Measurements from ENCODE around the gene ATP9A. TPM values are rescaled to one million over a fixed set of nuclear protein-coding genes. Genes with fewer than 3 reads are reported as not detected.

The ATP9A gene
- total RNA-seq, 1 experiment from 2014 or later = 0.20 TPM

- no peaks in the 10 kb centered on the region for H3K36me3 ChIP-seq
Measured at GRCh38 chr20:51636123-51636522, 132.1 kb downstream of the ATP9A start.

DNA sequence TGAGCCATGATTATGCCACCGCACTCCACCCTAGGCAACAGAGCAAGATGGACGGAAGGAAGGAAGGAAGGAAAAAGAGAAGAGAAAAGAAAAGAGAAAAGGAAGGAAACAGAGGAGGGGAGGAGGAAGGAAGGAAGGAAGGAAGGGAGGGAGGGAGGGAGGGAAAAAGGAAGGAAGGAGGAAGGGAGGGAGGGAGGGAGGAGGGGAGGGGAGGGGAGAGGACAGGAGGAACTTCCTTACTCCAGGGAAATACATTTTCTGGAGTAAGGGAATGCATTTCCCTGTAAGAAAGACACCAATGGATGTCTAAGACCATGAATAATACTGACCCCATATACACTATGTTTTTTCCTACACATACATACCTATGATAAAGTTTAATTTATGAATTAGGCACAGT lies 132.5 kb downstream of the ATP9A start:
- Histone ChIP-seq H3K4me3 (no peak overlapping the region), H3K4me1 (peaks cover 12% of the 10 kb centered on the region), H3K36me3 (no peaks in the 10 kb centered on the region), H3K9me3 (replicated peaks) (no peaks in the 10 kb centered on the region), H3K27me3 (peaks cover 3% of the 10 kb centered on the region), H3K27ac (no peak overlapping the region)
- DNase-seq = no peak

More at GRCh38 chr20:51636123-51636522, 132.1 kb downstream of the ATP9A start:
- Histone ChIP-seq H3K27ac (no peak overlapping the region), H3K27me3 (peaks cover 2% of the 10 kb centered on the region), H3K4me1 (peaks cover 9% of the 10 kb centered on the region), H3K4me3 (no peak overlapping the region), H3K9me3 (replicated peaks) (no peaks in the 10 kb centered on the region)
- DNase-seq = no peak

- Histone ChIP-seq H3K27ac (no peak overlapping the region), H3K9me3 (replicated peaks) (no peaks in the 10 kb centered on the region), H3K27me3 (peaks cover 6% of the 10 kb centered on the region), H3K36me3 (no peaks in the 10 kb centered on the region), H3K4me3 (no peak overlapping the region), H3K4me1 (peaks cover 12% of the 10 kb centered on the region)
- no peak for DNase-seq
Measured at GRCh38 chr20:51634877-51635276, 133.3 kb downstream of the ATP9A start.

DNA sequence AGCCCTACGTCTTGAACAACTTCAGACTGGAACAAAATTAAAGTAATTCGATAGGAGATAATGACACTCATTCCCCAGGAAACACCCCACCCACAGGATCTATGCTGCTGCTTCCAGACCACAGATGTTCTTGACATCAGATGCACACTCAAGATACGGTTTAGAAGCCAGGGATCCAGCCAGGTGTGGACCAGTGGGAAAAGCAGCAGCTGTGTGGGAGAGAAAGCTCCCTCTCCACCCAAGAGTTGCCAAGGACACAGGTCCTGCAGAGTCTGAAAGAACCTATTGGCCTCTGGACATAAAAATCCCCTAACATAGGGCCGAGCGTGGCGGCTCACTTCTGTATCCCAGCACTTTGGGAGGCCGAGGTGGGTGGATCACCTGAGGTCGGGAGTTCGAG lies 133.9 kb downstream of the ATP9A start:
- no peak overlapping the region for H3K27ac ChIP-seq
- H3K4me3 ChIP-seq = no peak overlapping the region
- H3K27me3 ChIP-seq = peaks cover 6% of the 10 kb centered on the region
- no peaks in the 10 kb centered on the region for H3K36me3 ChIP-seq
- H3K4me1 ChIP-seq = peaks cover 12% of the 10 kb centered on the region
- H3K9me3 ChIP-seq (replicated peaks) = no peaks in the 10 kb centered on the region
- no peak for DNase-seq

DNA sequence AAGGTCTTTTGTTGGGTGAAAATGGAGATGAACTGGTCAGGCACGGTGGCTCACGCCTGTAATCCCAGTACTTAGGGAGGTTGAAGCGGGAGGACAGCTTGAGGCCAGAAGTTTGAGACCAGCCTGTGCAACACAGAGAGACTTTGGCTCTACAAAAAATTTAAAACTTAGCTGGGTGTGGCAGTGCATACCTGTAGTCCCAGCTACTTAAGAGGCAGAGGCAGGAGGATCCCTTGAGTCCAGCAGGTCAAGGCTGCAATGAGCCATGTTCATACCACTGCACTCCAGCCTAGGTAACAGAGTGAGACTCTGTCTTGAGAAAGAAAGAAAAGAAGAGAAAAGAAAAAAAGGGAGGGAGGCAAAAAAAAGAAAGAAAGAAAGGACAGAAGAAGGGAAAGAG lies 134.8 kb downstream of the ATP9A start:
- Histone ChIP-seq H3K27me3 (peaks cover 6% of the 10 kb centered on the region), H3K9me3 (replicated peaks) (no peaks in the 10 kb centered on the region), H3K4me1 (peaks cover 12% of the 10 kb centered on the region), H3K36me3 (no peaks in the 10 kb centered on the region), H3K27ac (no peak overlapping the region), H3K4me3 (no peak overlapping the region)
- no peak for DNase-seq

GRCh38 chr20:51631953-51632352 lies 136.2 kb downstream of the ATP9A start:
- Histone ChIP-seq H3K4me1 (peaks cover 12% of the 10 kb centered on the region), H3K36me3 (no peaks in the 10 kb centered on the region), H3K27ac (no peak overlapping the region), H3K9me3 (replicated peaks) (no peaks in the 10 kb centered on the region), H3K4me3 (no peak overlapping the region), H3K27me3 (peaks cover 6% of the 10 kb centered on the region)
- DNase-seq = no peak

- H3K27ac ChIP-seq = no peak overlapping the region
- H3K9me3 ChIP-seq (replicated peaks) = no peaks in the 10 kb centered on the region
- DNase-seq = peak; percentile 48 to 69
- H3K36me3 ChIP-seq = no peaks in the 10 kb centered on the region
- peaks cover 12% of the 10 kb centered on the region for H3K4me1 ChIP-seq
- H3K4me3 ChIP-seq = no peak overlapping the region
- H3K27me3 ChIP-seq = peaks cover 6% of the 10 kb centered on the region
Measured at GRCh38 chr20:51631011-51631950, 136.9 kb downstream of the ATP9A start.

DNA sequence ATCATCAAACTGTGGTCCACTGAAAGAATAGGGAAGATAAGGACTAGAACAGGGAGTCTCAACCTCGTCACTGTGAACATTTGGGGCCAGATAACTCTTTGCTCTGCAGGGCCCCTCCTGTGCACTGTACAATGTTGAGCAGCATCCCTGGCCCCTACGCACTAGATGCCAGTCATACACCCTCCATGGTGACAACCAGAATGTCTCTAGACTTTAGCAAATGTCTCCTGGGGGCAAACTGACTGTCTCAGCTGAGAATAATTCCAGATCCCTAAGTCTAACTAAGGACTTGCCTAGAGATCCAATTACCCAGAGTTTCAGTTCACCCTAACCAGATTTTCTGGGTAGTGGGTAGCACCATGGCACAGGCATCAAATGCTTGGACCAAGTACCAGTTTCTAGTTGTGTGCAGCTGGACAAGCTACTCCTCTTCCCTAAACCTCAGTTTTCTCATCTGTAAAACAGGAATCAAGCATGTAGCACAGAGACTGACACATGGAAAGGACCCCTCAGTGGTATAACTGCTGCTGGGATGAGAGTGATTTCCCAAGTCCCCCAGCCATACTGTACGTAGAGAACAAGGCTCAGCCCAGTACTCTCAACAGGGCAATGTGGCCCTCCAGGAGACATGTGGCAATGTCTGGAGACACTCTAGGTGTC lies 138.7 kb downstream of the ATP9A start:
- no peaks in the 10 kb centered on the region for H3K36me3 ChIP-seq
- H3K27me3 ChIP-seq = peaks cover 7% of the 10 kb centered on the region
- H3K27ac ChIP-seq = no peak overlapping the region
- DNase-seq = no peak
- H3K9me3 ChIP-seq (replicated peaks) = no peaks in the 10 kb centered on the region
- peaks cover 9% of the 10 kb centered on the region; the same call in 1 of the 2 replicates for H3K4me1 ChIP-seq
- H3K4me3 ChIP-seq = no peak overlapping the region

- Histone ChIP-seq H3K4me1 (peaks cover 9% of the 10 kb centered on the region; the same call in 1 of the 2 replicates), H3K36me3 (no peaks in the 10 kb centered on the region), H3K9me3 (replicated peaks) (no peaks in the 10 kb centered on the region), H3K27ac (no peak overlapping the region), H3K4me3 (no peak overlapping the region), H3K27me3 (peaks cover 10% of the 10 kb centered on the region)
- DNase-seq = no peak
Measured at GRCh38 chr20:51628533-51629398, 139.4 kb downstream of the ATP9A start.

- H3K36me3 ChIP-seq = no peaks in the 10 kb centered on the region
- peaks cover 14% of the 10 kb centered on the region; the same call in 1 of the 2 replicates for H3K27me3 ChIP-seq
- no peaks in the 10 kb centered on the region for H3K9me3 ChIP-seq (replicated peaks)
- H3K27ac ChIP-seq = no peak overlapping the region
- peaks cover 9% of the 10 kb centered on the region; the same call in 1 of the 2 replicates for H3K4me1 ChIP-seq
- DNase-seq = no peak
- H3K4me3 ChIP-seq = no peak overlapping the region
Measured at GRCh38 chr20:51627586-51627985, 140.6 kb downstream of the ATP9A start.

GRCh38 chr20:51625105-51625504 lies 143.1 kb downstream of the ATP9A start:
- Histone ChIP-seq H3K27ac (no peak overlapping the region), H3K27me3 (peaks cover 24% of the 10 kb centered on the region), H3K36me3 (no peaks in the 10 kb centered on the region), H3K4me3 (no peak overlapping the region), H3K4me1 (no peaks in the 10 kb centered on the region), H3K9me3 (replicated peaks) (no peaks in the 10 kb centered on the region)
- DNase-seq = no peak

- Histone ChIP-seq H3K36me3 (no peaks in the 10 kb centered on the region), H3K27me3 (peaks cover 27% of the 10 kb centered on the region)
Measured at GRCh38 chr20:51624157-51624731, 143.9 kb downstream of the ATP9A start.

GRCh38 chr20:51623255-51623654 lies 144.9 kb downstream of the ATP9A start:
- no peaks in the 10 kb centered on the region for H3K9me3 ChIP-seq (replicated peaks)

More at GRCh38 chr20:51624157-51624731, 143.9 kb downstream of the ATP9A start:
- DNase-seq = peak; percentile 65 to 78
- Histone ChIP-seq H3K27ac (no peak overlapping the region), H3K9me3 (replicated peaks) (no peaks in the 10 kb centered on the region), H3K4me1 (no peaks in the 10 kb centered on the region), H3K4me3 (no peak overlapping the region)

More at GRCh38 chr20:51623255-51623654, 144.9 kb downstream of the ATP9A start:
- H3K27ac ChIP-seq = no peak overlapping the region
- peaks cover 27% of the 10 kb centered on the region for H3K27me3 ChIP-seq
- no peaks in the 10 kb centered on the region for H3K4me1 ChIP-seq
- H3K4me3 ChIP-seq = no peak overlapping the region
- DNase-seq = no peak
- no peaks in the 10 kb centered on the region for H3K36me3 ChIP-seq
